BE2C (cell line): Measurements from ENCODE around the gene LRMDA.

Experiments
- DNase-seq: peaks from one replicate; pipeline ENCODE4 v3.0.0-alpha.2; 2020
- H3K27me3 ChIP-seq: fragments of 250-450 bp; sonication (Bioruptor Pico); 2 replicates; pipeline ENCODE4 v1.5.1; 2020; ENCODE audit warnings: mild to moderate bottlenecking
- H3K36me3 ChIP-seq: fragments of 250-450 bp; sonication (Bioruptor Pico); 2 replicates; pipeline ENCODE4 v1.5.1; 2020; ENCODE audit warnings: mild to moderate bottlenecking
- H3K4me1 ChIP-seq: fragments of 250-450 bp; sonication (Bioruptor Pico); 2 replicates; pipeline ENCODE4 v1.5.1; 2020
- H3K4me3 ChIP-seq: 2 replicates; pipeline ENCODE4 v1.5.1; 2011; ENCODE audit warnings: low read depth, low read length
- H3K9me3 ChIP-seq: fragments of 250-450 bp; sonication (Bioruptor Pico); 2 replicates; pipeline ENCODE4 v1.5.1; 2020
- TF ChIP-seq, protein P1 (sequence below): IDR thresholded peaks from 2 replicates; pipeline ENCODE4 v1.5.1; 2012; ENCODE audit warnings: mild to moderate bottlenecking, low read depth, low read length

The LRMDA gene

DNA sequence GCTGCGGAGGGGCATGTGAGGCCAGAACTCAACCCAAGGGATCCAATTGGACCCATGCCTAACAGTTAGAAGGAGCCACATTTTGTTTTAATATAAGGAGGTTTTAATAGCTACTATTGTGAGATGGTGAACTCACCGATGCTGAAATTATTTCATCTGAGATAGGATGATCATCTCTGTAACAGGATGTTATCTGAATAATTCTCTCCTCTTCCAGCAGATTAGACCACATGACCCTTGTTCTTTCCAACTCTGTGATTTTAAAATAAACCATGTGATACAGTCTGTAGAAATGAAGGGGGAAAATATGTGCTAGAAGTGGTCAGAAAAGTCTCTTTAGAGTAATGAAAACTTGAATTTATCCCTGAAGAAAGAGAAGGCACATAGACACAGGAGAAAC, 385.8 kb downstream of the LRMDA start:
- no peak overlapping the region for H3K4me3 ChIP-seq

GRCh38 chr10:75818552-75818951, 387.1 kb downstream of the LRMDA start:
- Histone ChIP-seq H3K36me3 (no peaks in the 10 kb centered on the region), H3K9me3 (no peaks in the 10 kb centered on the region), H3K4me1 (no peaks in the 10 kb centered on the region), H3K27me3 (no peaks in the 10 kb centered on the region; the same call in 1 of the 2 replicates), H3K4me3 (no peak overlapping the region)
- no peak for DNase-seq
- TF ChIP-seq, protein P1, sequence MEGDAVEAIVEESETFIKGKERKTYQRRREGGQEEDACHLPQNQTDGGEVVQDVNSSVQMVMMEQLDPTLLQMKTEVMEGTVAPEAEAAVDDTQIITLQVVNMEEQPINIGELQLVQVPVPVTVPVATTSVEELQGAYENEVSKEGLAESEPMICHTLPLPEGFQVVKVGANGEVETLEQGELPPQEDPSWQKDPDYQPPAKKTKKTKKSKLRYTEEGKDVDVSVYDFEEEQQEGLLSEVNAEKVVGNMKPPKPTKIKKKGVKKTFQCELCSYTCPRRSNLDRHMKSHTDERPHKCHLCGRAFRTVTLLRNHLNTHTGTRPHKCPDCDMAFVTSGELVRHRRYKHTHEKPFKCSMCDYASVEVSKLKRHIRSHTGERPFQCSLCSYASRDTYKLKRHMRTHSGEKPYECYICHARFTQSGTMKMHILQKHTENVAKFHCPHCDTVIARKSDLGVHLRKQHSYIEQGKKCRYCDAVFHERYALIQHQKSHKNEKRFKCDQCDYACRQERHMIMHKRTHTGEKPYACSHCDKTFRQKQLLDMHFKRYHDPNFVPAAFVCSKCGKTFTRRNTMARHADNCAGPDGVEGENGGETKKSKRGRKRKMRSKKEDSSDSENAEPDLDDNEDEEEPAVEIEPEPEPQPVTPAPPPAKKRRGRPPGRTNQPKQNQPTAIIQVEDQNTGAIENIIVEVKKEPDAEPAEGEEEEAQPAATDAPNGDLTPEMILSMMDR, result no peak

More for the DNA sequence above, 385.8 kb downstream of the LRMDA start:
- TF ChIP-seq, protein P1, result no peak
- H3K9me3 ChIP-seq, result no peaks in the 10 kb centered on the region
- no peaks in the 10 kb centered on the region for H3K36me3 ChIP-seq
- no peaks in the 10 kb centered on the region for H3K4me1 ChIP-seq
- H3K27me3 ChIP-seq, result no peaks in the 10 kb centered on the region; the same call in 1 of the 2 replicates
- no peak for DNase-seq

- TF ChIP-seq, protein P1, result no peak
- H3K4me1 ChIP-seq, result no peaks in the 10 kb centered on the region
- no peak for DNase-seq
- no peaks in the 10 kb centered on the region for H3K27me3 ChIP-seq
- H3K36me3 ChIP-seq, result no peaks in the 10 kb centered on the region
- H3K4me3 ChIP-seq, result no peak overlapping the region
- H3K9me3 ChIP-seq, result no peaks in the 10 kb centered on the region
Observed at GRCh38 chr10:75825235-75825634, 393.8 kb downstream of the LRMDA start.

- no peaks in the 10 kb centered on the region for H3K27me3 ChIP-seq
Observed at GRCh38 chr10:75825661-75826060, 394.2 kb downstream of the LRMDA start.

DNA sequence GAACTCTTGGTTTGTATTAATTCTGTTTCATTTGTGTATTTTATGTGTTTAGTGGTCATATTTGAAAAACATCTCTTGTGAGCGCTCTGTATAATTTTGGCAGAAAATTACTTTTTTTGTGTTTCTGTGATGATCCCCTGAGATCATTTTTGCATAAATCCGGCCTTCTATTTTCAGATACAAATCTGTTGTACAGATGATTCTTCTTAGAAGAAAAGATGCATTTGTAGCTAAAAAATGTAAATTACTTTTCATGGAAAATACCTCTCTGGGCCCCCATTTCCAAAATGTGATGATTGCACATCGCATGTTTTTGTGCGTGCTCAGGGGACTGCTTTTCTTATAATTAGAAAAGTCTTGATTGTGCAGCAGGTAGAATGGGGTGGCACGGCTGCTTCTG, 395.4 kb downstream of the LRMDA start:
- no peak overlapping the region for H3K4me3 ChIP-seq
- TF ChIP-seq, protein P1, result no peak
- no peaks in the 10 kb centered on the region for H3K27me3 ChIP-seq
- H3K36me3 ChIP-seq, result no peaks in the 10 kb centered on the region
- DNase-seq, result no peak
- H3K9me3 ChIP-seq, result no peaks in the 10 kb centered on the region
- no peaks in the 10 kb centered on the region for H3K4me1 ChIP-seq

More at GRCh38 chr10:75825661-75826060, 394.2 kb downstream of the LRMDA start:
- Histone ChIP-seq H3K36me3 (no peaks in the 10 kb centered on the region), H3K4me1 (no peaks in the 10 kb centered on the region), H3K4me3 (no peak overlapping the region), H3K9me3 (no peaks in the 10 kb centered on the region)
- no peak for DNase-seq
- TF ChIP-seq, protein P1, result no peak

DNA sequence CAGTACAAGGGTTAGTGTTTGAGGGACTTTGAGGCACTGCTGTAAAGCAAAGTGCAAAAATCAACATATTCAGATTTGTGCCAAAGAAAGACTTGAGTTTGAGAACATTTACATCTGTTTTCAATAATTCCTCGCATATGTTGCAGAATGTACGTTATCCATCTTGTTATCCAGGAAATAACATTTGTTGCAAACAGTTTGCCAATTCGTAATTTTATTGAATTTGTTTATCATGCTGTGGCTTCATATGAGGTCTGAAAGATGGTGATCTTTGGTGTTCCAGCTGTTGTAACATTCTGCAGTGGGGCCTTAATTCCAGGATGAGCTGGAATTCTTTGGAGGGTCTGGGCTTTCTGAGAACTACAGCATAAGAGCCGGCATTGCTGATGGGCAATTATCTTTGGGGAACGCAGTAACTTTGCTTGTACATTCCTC, 396.2 kb downstream of the LRMDA start:
- no peaks in the 10 kb centered on the region for H3K9me3 ChIP-seq
- TF ChIP-seq, protein P1, result no peak
- no peaks in the 10 kb centered on the region for H3K27me3 ChIP-seq
- H3K4me3 ChIP-seq, result no peak overlapping the region
- DNase-seq, result no peak
- no peaks in the 10 kb centered on the region for H3K4me1 ChIP-seq
- H3K36me3 ChIP-seq, result no peaks in the 10 kb centered on the region
